GM19467 (cell line): ENCODE measurements around the gene KIAA1671.

Experiments used
- ATAC-seq: cut with Tn5 transposase; IDR thresholded peaks from one replicate; pipeline ENCODE4 v1.9.1; 2021; ENCODE audit warnings: mild to moderate bottlenecking, moderate library complexity; ENCODE audit not compliant: unreplicated experiment

KIAA1671 gene

GRCh38 chr22:24977370-24978221 is 25.1 kb downstream of the KIAA1671 start:
- no peak for ATAC-seq

- ATAC-seq, result no peak
Measured at GRCh38 chr22:24978308-24978707, 25.8 kb downstream of the KIAA1671 start.

DNA sequence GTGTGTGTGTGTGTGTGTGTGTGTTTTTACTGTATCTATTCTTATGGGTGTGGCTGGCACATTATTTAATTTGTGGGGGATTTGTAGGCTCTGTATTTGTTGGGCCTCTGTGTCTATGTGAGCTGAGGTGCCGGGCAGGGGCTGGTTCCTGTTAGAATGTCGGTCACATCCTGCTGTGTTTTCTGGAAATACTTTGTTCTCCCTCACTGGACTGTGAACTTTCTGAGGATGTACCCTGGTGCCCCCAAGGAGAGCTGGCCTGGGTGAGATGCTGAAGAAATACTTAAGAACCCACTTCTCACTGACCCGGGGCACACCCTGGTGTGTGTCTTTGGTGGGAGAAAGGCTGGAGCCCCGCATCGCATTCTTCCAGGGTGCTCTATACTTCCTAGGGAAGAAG is 28.6 kb downstream of the KIAA1671 start:
- ATAC-seq, result no peak

- ATAC-seq, result no peak
Measured at GRCh38 chr22:24981656-24982055, 29.1 kb downstream of the KIAA1671 start.

- no peak for ATAC-seq
Measured at GRCh38 chr22:24982301-24983056, 30.0 kb downstream of the KIAA1671 start.

DNA sequence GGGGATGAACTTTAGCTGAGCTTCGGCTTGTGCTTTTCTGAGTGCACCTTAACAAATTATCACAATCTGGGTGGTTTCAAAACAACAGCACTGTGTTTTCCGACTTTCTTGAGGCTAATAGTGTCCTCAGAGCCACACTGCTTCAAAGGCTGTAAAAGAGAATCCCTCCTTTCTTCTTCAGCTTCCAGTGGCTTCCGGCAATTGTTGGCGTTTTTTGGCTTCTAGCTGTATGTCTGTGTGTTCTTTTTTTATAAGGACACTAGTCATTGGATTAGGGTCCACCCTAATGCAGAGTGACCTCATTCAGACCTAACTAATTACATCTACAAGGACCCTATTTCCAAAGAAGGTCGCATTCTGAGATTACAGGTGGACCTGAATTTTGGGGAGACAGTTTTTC is 30.6 kb downstream of the KIAA1671 start:
- no peak for ATAC-seq

- no peak for ATAC-seq
Measured at GRCh38 chr22:24984122-24984521, 31.6 kb downstream of the KIAA1671 start.

- ATAC-seq, result no peak
Measured at GRCh38 chr22:24985826-24986214, 33.3 kb downstream of the KIAA1671 start.

- ATAC-seq, result no peak
Measured at GRCh38 chr22:24986816-24987215, 34.3 kb downstream of the KIAA1671 start.

DNA sequence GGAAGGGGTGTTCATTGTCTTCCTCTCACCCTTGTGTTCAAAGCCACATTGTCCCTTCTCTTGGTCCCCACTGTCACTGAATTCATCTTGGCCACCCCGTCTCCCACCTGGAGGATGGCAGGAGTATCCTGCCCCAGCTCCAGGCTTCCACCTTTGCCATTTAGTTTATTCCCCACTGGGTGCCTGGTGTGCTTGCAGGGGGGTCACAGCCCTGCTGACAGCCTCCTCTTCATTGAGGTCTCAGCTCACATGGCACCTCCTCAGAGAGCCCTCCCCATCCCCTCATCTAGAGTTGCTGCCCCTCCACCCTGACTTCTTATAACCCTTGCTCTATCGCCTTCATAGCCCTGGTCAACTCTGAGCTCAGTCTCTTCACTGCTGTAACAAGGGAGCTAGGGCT is 36.6 kb downstream of the KIAA1671 start:
- ATAC-seq, result no peak

GRCh38 chr22:24989541-24989951 is 37.0 kb downstream of the KIAA1671 start:
- no peak for ATAC-seq

GRCh38 chr22:24990344-24990905 is 37.9 kb downstream of the KIAA1671 start:
- ATAC-seq, result no peak

DNA sequence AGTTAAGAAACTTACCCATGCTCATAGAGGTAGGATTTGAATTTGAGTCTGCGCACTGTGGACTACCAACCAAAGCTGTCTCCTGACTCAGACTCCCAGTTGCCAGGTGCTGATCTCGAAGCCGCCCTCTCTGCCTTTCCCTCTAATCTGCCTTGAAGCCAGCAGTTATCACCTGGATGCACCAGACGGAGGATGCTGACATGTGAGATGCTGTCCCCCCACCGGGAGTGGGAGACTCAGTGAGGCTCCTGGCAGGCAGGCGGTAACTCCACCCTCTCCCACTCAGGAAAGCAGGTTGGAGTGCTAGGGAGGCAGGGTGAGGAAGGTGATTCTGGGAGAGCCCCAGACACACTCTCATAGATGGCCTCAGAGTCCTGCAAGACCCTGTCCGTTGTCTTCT is 40.4 kb downstream of the KIAA1671 start:
- ATAC-seq, result no peak

- no peak for ATAC-seq
Measured at GRCh38 chr22:24994070-24994763, 41.7 kb downstream of the KIAA1671 start.

GRCh38 chr22:24995649-24996180 is 43.2 kb downstream of the KIAA1671 start:
- no peak for ATAC-seq

- no peak for ATAC-seq
Measured at GRCh38 chr22:24996420-24996952, 44.0 kb downstream of the KIAA1671 start.

- ATAC-seq, result no peak
Measured at GRCh38 chr22:24997023-24997422, 44.5 kb downstream of the KIAA1671 start.

DNA sequence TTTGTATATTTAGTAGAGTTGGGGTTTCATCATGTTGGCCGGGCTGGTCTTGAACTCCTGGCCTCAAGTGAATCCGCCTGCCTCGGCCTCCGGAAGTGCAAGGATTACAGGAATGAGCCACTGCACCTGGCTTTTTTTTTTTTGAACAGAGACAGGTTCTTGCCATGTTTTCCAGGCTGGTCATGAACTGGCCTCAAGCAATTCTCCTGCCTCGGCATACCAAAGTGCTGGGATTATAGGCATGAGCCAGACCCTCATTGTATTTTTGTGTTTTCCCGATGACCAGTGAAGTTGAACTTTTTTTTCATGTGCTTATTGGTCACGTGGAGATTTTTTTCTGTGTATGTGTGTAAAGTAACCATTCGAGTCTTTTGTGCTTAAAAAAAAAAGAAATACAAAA is 48.2 kb downstream of the KIAA1671 start:
- ATAC-seq, result no peak

GRCh38 chr22:25002241-25002985 is 49.9 kb downstream of the KIAA1671 start:
- no peak for ATAC-seq

DNA sequence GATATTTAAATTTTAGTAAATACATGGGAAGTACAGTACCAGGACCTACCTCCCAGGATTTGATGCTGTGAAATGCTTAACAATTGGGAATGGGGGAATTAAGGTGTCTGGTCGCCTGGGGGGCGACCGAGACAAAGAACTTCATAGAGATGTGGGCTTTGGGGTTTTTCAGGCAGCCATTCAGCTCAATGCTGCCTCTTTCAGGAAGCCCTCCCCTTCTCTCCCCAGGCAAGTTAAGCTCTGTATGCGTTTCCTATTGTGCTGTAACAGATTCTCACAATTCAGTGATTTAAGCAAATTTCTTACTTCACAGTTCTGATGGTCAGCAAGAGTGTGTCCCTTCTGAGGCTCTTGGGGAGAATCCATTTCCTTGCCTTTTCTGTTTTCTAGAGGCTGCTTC is 53.8 kb downstream of the KIAA1671 start:
- ATAC-seq, result no peak
